Measurements from ENCODE around the gene KLB. TPM values are rescaled to one million over a fixed set of nuclear protein-coding genes. Genes with fewer than 3 reads are reported as not detected.
A peak's percentile ranks its signal among the peaks of the same experiment; 100 is the strongest.

KLB gene
- total RNA-seq, 4 donors from 2014 or later = 0.34 to 0.76 (median 0.68) TPM

DNA sequence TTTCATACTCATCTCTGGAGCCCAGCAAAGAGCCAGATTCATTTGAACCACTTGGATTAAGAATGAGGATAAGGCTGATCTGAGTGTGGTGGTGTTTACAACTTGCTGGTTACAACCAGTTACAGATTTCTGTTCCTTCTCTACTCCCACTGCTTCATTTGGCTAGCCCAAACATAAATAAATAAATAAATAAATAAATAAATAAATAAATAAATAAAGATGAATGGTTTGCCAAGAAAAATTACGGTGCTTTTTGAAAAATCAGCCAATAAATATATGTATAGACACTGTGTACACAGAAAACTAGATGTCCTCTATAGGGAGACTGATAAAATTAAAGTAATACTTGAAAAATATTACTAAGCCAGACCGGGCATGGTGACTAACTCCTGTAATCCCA, 34.9 kb downstream of the KLB start:
- 87% methylated on average over 2 of the region's 2 CpGs for WGBS
- Histone ChIP-seq H3K27ac (no peak overlapping the region), H3K36me3 (no peaks in the 10 kb centered on the region), H3K4me1 (peaks cover 8% of the 10 kb centered on the region), H3K4me3 (no peak overlapping the region), H3K27me3 (no peaks in the 10 kb centered on the region), H3K9me3 (no peaks in the 10 kb centered on the region)
- no peak for DNase-seq (ENCODE audit: low spot score in 2 of 2)
- TF ChIP-seq, protein P1, sequence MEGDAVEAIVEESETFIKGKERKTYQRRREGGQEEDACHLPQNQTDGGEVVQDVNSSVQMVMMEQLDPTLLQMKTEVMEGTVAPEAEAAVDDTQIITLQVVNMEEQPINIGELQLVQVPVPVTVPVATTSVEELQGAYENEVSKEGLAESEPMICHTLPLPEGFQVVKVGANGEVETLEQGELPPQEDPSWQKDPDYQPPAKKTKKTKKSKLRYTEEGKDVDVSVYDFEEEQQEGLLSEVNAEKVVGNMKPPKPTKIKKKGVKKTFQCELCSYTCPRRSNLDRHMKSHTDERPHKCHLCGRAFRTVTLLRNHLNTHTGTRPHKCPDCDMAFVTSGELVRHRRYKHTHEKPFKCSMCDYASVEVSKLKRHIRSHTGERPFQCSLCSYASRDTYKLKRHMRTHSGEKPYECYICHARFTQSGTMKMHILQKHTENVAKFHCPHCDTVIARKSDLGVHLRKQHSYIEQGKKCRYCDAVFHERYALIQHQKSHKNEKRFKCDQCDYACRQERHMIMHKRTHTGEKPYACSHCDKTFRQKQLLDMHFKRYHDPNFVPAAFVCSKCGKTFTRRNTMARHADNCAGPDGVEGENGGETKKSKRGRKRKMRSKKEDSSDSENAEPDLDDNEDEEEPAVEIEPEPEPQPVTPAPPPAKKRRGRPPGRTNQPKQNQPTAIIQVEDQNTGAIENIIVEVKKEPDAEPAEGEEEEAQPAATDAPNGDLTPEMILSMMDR (IDR thresholded peaks at IDR 0.05) = no peak
- TF ChIP-seq POLR2AphosphoS5 (IDR thresholded peaks at IDR 0.05) = no peak
- TF ChIP-seq EP300 (IDR thresholded peaks at IDR 0.05) = no peak
- TF ChIP-seq POLR2A (IDR thresholded peaks at IDR 0.05) = no peak

DNA sequence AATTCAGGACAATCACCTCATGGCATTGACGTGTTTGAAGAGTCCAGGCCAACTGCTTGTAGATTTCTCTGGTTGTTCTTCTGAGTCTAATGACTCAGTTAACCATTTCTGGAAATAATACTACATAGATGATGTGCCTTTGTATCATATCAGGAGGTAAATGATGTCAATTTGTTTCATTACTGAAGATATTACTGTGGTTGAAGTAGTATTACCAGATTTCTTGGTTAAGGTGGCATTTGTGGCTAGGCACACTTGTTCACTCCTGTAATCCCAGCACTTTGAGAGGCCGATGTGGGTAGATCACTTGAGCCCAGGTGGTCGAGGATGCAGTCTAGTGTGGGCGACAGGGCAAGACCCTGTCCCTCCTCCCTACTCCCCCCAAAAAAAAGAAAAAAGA, 36.3 kb downstream of the KLB start:
- Histone ChIP-seq H3K4me1 (peaks cover 20% of the 10 kb centered on the region), H3K27me3 (no peaks in the 10 kb centered on the region), H3K36me3 (no peaks in the 10 kb centered on the region), H3K9me3 (no peaks in the 10 kb centered on the region), H3K27ac (no peak overlapping the region), H3K4me3 (no peak overlapping the region)
- TF ChIP-seq EP300 (IDR thresholded peaks at IDR 0.05) = no peak
- TF ChIP-seq POLR2A (IDR thresholded peaks at IDR 0.05) = no peak
- WGBS = 80% methylated on average over 4 of the region's 4 CpGs
- DNase-seq (ENCODE audit: low spot score in 2 of 2) = no peak

DNA sequence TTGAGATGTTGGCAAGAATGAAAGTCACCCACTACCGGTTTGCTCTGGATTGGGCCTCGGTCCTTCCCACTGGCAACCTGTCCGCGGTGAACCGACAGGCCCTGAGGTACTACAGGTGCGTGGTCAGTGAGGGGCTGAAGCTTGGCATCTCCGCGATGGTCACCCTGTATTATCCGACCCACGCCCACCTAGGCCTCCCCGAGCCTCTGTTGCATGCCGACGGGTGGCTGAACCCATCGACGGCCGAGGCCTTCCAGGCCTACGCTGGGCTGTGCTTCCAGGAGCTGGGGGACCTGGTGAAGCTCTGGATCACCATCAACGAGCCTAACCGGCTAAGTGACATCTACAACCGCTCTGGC, 39.7 kb downstream of the KLB start:
- H3K36me3 ChIP-seq = peaks cover 10% of the 10 kb centered on the region
- WGBS = 85% methylated on average over 15 of the region's 20 CpGs
- peaks cover 20% of the 10 kb centered on the region for H3K4me1 ChIP-seq
- no peak for TF ChIP-seq POLR2AphosphoS5 (IDR thresholded peaks at IDR 0.05)
- TF ChIP-seq, protein P1 (IDR thresholded peaks at IDR 0.05) = no peak
- no peak for TF ChIP-seq EP300 (IDR thresholded peaks at IDR 0.05)
- TF ChIP-seq POLR2A (IDR thresholded peaks at IDR 0.05) = no peak
- H3K27ac ChIP-seq = no peak overlapping the region
- H3K27me3 ChIP-seq = no peaks in the 10 kb centered on the region
- no peaks in the 10 kb centered on the region for H3K9me3 ChIP-seq
- no peak for DNase-seq (ENCODE audit: low spot score in 2 of 2)
- peak overlapping the region; percentile 58 for H3K4me3 ChIP-seq

DNA sequence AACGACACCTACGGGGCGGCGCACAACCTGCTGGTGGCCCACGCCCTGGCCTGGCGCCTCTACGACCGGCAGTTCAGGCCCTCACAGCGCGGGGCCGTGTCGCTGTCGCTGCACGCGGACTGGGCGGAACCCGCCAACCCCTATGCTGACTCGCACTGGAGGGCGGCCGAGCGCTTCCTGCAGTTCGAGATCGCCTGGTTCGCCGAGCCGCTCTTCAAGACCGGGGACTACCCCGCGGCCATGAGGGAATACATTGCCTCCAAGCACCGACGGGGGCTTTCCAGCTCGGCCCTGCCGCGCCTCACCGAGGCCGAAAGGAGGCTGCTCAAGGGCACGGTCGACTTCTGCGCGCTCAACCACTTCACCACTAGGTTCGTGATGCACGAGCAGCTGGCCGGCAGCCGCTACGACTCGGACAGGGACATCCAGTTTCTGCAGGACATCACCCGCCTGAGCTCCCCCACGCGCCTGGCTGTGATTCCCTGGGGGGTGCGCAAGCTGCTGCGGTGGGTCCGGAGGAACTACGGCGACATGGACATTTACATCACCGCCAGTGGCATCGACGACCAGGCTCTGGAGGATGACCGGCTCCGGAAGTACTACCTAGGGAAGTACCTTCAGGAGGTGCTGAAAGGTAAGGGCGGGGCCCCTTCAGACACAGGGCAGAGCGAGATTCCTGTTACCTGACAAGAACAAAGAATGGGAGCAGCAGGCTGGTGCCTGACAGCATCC, 40.3 kb downstream of the KLB start:
- DNase-seq (ENCODE audit: low spot score in 2 of 2) = peak; percentile 75 to 86
- Histone ChIP-seq H3K4me1 (peaks cover 20% of the 10 kb centered on the region), H3K27me3 (no peaks in the 10 kb centered on the region), H3K36me3 (peaks cover 16% of the 10 kb centered on the region), H3K27ac (peak overlapping the region; percentile 77), H3K9me3 (no peaks in the 10 kb centered on the region), H3K4me3 (peak overlapping the region; percentile 58)
- TF ChIP-seq, protein P1 (IDR thresholded peaks at IDR 0.05) = peak in 1 of 2 donors; percentile 12
- TF ChIP-seq POLR2A (IDR thresholded peaks at IDR 0.05) = no peak
- TF ChIP-seq POLR2AphosphoS5 (IDR thresholded peaks at IDR 0.05) = no peak
- no peak for TF ChIP-seq EP300 (IDR thresholded peaks at IDR 0.05)
- WGBS = 9% methylated on average over 35 of the region's 61 CpGs

DNA sequence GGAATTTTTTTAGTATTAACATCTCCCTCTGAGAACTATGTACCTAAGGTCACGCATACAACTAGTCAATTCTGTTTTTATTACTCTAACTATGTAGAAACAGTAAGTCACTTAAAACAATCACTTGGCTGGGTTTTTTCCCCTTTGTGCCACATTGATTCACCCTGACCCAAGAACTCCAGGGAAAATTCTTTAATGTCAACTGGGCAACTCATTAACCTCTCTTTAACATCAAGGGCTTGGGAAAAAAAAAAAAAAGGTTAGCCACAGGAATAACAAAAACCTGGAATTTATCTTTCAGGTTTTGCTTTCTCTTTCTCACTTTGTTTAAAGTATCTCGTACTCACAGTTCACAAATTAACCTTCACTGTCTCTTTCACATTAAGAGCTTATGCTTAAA, 43.9 kb downstream of the KLB start:
- 61% methylated on average over 2 of the region's 2 CpGs for WGBS
- Histone ChIP-seq H3K36me3 (peaks cover 52% of the 10 kb centered on the region), H3K27ac (no peak overlapping the region), H3K4me3 (no peak overlapping the region), H3K27me3 (no peaks in the 10 kb centered on the region), H3K4me1 (peaks cover 20% of the 10 kb centered on the region), H3K9me3 (no peaks in the 10 kb centered on the region)
- TF ChIP-seq POLR2AphosphoS5 (IDR thresholded peaks at IDR 0.05) = no peak
- no peak for DNase-seq (ENCODE audit: low spot score in 2 of 2)

DNA sequence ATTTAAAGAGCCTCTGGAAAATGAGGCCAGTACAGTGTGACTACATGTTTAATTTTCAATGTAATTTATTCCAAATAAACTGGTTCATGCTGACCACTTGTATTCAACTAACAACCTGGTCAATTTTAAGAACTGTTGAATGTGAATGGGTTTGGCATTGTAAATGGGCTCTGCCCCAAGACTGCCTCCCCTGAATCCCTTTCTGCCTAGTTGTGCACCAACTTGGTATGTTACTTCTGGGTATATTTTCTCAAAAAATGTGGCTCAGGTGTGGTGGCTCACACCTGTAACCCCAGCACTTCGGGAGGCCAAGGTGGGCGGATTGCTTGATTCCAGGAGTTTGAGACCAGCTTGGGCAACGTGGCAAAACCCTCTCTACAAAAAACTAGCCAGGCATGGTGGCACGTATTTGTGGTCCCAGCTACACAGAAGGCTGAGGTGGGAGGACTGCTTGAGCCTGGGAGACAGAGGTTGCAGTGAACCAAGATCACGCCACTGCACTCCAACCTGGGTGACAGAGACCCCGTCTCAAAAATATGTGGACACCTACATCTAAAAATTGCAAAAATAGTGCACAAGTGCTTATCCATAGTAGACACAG, 44.8 kb downstream of the KLB start:
- H3K36me3 ChIP-seq = peaks cover 61% of the 10 kb centered on the region
- no peak for DNase-seq (ENCODE audit: low spot score in 2 of 2)

More for the DNA sequence above, 44.8 kb downstream of the KLB start:
- Histone ChIP-seq H3K9me3 (no peaks in the 10 kb centered on the region), H3K27ac (no peak overlapping the region), H3K4me1 (peaks cover 18% of the 10 kb centered on the region), H3K27me3 (no peaks in the 10 kb centered on the region), H3K4me3 (no peak overlapping the region)
- 95% methylated on average over 6 of the region's 6 CpGs for WGBS
- TF ChIP-seq POLR2A (IDR thresholded peaks at IDR 0.05) (no peak), POLR2AphosphoS5 (IDR thresholded peaks at IDR 0.05) (no peak), EP300 (IDR thresholded peaks at IDR 0.05) (no peak)
- TF ChIP-seq, protein P1 (IDR thresholded peaks at IDR 0.05) = no peak

Data from suprapubic skin (tissue), 4 donors.